ENCODE results near the gene ANKRD33B.
"Not testable (repeated sequence)": the region's sequence is repeated elsewhere in the genome, so short reads cannot be mapped to it uniquely, and the experiment has no call there.

ANKRD33B gene

GRCh38 chr5:10623305-10623910, 59.5 kb downstream of the ANKRD33B start:
- no peak for DNase-seq

GRCh38 chr5:10624206-10624605, 60.3 kb downstream of the ANKRD33B start:
- DNase-seq: no peak

- DNase-seq: no peak
Observed at GRCh38 chr5:10624679-10625078, 60.8 kb downstream of the ANKRD33B start.

- no peak for DNase-seq
Observed at GRCh38 chr5:10625700-10626472, 62.0 kb downstream of the ANKRD33B start.

GRCh38 chr5:10626473-10627013, 62.7 kb downstream of the ANKRD33B start:
- DNase-seq: no peak

- DNase-seq: no peak
Observed at GRCh38 chr5:10627160-10627701, 63.4 kb downstream of the ANKRD33B start.

- DNase-seq: no peak
Observed at GRCh38 chr5:10628601-10629000, 64.7 kb downstream of the ANKRD33B start.

GRCh38 chr5:10629682-10630081, 65.8 kb downstream of the ANKRD33B start:
- DNase-seq: no peak

- DNase-seq: no peak
Observed at GRCh38 chr5:10630126-10630525, 66.3 kb downstream of the ANKRD33B start.

GRCh38 chr5:10630744-10631143, 66.9 kb downstream of the ANKRD33B start:
- DNase-seq: not testable (repeated sequence)

GRCh38 chr5:10631316-10631996, 67.6 kb downstream of the ANKRD33B start:
- DNase-seq: no peak

- DNase-seq: no peak
Observed at GRCh38 chr5:10632110-10632761, 68.4 kb downstream of the ANKRD33B start.

- peak; percentile 10 for DNase-seq
Observed at GRCh38 chr5:10633271-10634049, 69.6 kb downstream of the ANKRD33B start.

- no peak for DNase-seq
Observed at GRCh38 chr5:10634050-10634449, 70.2 kb downstream of the ANKRD33B start.

- DNase-seq: no peak
Observed at GRCh38 chr5:10634562-10634961, 70.7 kb downstream of the ANKRD33B start.

- peak; percentile 4 for DNase-seq
Observed at GRCh38 chr5:10635257-10635866, 71.5 kb downstream of the ANKRD33B start.

GRCh38 chr5:10635867-10636350, 72.0 kb downstream of the ANKRD33B start:
- no peak for DNase-seq

- no peak for DNase-seq
Observed at GRCh38 chr5:10636363-10637142, 72.7 kb downstream of the ANKRD33B start.

- no peak for DNase-seq
Observed at GRCh38 chr5:10637944-10638343, 74.1 kb downstream of the ANKRD33B start.

GRCh38 chr5:10638723-10639122, 74.9 kb downstream of the ANKRD33B start:
- not testable (repeated sequence) for DNase-seq

Measured in central memory CD4-positive, alpha-beta T cell (primary cell).